HL-60 (cell line): ENCODE data around the gene TMEM63B.

Experiments
- GABPA ChIP-seq: IDR thresholded peaks from 2 replicates; pipeline ENCODE4 v1.6.1; 2012; ENCODE audit warnings: low read depth
- POLR2AphosphoS5 ChIP-seq: IDR thresholded peaks from 2 replicates; pipeline ENCODE4 v1.6.1; 2012; ENCODE audit warnings: low read depth
- TF ChIP-seq, protein P1 (sequence below): IDR thresholded peaks from one replicate; pipeline ENCODE4 v1.5.1; 2011; ENCODE audit warnings: low read length, control low read depth, inconsistent platforms; ENCODE audit not compliant: insufficient read depth
- TF ChIP-seq, protein P2 (sequence below): IDR thresholded peaks from 2 replicates; pipeline ENCODE4 v1.6.1; 2012; ENCODE audit warnings: low read depth; ENCODE audit not compliant: insufficient replicate concordance

DNA sequence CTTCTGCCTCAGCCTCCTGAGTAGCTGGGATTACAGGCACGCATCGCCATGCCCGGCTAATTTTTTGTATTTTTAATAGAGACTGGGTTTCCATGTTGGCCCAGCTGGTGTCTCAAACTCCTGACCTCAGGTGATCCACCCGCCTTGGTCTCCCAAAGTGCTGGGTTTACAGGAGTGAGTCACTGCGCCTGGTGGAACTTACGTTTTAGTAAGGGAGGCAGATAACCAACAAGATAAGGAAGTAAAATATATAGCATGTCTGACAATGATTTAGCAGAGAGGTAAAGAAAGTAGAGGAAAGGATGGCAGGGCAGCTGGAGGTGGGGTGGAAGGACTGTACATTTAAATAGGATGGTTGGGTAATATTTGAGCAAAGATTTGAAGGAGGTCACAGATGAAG is 76.6 kb downstream of the TMEM63B start:
- TF ChIP-seq, protein P1, sequence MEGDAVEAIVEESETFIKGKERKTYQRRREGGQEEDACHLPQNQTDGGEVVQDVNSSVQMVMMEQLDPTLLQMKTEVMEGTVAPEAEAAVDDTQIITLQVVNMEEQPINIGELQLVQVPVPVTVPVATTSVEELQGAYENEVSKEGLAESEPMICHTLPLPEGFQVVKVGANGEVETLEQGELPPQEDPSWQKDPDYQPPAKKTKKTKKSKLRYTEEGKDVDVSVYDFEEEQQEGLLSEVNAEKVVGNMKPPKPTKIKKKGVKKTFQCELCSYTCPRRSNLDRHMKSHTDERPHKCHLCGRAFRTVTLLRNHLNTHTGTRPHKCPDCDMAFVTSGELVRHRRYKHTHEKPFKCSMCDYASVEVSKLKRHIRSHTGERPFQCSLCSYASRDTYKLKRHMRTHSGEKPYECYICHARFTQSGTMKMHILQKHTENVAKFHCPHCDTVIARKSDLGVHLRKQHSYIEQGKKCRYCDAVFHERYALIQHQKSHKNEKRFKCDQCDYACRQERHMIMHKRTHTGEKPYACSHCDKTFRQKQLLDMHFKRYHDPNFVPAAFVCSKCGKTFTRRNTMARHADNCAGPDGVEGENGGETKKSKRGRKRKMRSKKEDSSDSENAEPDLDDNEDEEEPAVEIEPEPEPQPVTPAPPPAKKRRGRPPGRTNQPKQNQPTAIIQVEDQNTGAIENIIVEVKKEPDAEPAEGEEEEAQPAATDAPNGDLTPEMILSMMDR, result no peak
- TF ChIP-seq POLR2AphosphoS5, result no peak
- TF ChIP-seq, protein P2, sequence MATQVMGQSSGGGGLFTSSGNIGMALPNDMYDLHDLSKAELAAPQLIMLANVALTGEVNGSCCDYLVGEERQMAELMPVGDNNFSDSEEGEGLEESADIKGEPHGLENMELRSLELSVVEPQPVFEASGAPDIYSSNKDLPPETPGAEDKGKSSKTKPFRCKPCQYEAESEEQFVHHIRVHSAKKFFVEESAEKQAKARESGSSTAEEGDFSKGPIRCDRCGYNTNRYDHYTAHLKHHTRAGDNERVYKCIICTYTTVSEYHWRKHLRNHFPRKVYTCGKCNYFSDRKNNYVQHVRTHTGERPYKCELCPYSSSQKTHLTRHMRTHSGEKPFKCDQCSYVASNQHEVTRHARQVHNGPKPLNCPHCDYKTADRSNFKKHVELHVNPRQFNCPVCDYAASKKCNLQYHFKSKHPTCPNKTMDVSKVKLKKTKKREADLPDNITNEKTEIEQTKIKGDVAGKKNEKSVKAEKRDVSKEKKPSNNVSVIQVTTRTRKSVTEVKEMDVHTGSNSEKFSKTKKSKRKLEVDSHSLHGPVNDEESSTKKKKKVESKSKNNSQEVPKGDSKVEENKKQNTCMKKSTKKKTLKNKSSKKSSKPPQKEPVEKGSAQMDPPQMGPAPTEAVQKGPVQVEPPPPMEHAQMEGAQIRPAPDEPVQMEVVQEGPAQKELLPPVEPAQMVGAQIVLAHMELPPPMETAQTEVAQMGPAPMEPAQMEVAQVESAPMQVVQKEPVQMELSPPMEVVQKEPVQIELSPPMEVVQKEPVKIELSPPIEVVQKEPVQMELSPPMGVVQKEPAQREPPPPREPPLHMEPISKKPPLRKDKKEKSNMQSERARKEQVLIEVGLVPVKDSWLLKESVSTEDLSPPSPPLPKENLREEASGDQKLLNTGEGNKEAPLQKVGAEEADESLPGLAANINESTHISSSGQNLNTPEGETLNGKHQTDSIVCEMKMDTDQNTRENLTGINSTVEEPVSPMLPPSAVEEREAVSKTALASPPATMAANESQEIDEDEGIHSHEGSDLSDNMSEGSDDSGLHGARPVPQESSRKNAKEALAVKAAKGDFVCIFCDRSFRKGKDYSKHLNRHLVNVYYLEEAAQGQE, result no peak
- no peak for TF ChIP-seq GABPA
